Measurements from ENCODE around the gene GZMH.
"Not testable (repeated sequence)": the region's sequence is repeated elsewhere in the genome, so short reads cannot be mapped to it uniquely, and the experiment has no call there.

GZMH gene

GRCh38 chr14:24591004-24591403 lies 18.5 kb downstream of the GZMH start:
- DNase-seq = not testable (repeated sequence)

- DNase-seq = not testable (repeated sequence)
These were observed 25.1 kb downstream of the GZMH start for GRCh38 chr14:24584402-24584801.

- DNase-seq = no peak
These were observed 30.9 kb downstream of the GZMH start for GRCh38 chr14:24578558-24578957.

GRCh38 chr14:24576771-24577170 lies 32.7 kb downstream of the GZMH start:
- DNase-seq = no peak

GRCh38 chr14:24576182-24576581 lies 33.3 kb downstream of the GZMH start, which contains the start of gene CTSG:
Gene CTSG, minus strand, starts transcription at chr14:24576250. Its CDS starts 27 bp downstream, at chr14:24576223.
- DNase-seq = no peak

GRCh38 chr14:24574206-24574774 lies 35.2 kb downstream of the GZMH start:
- DNase-seq = no peak

- DNase-seq = no peak
These were observed 43.2 kb downstream of the GZMH start for GRCh38 chr14:24566318-24566717.

GRCh38 chr14:24565766-24566165 lies 43.7 kb downstream of the GZMH start:
- no peak for DNase-seq

- DNase-seq = no peak
These were observed 46.0 kb downstream of the GZMH start for GRCh38 chr14:24563505-24563904.

- DNase-seq = no peak
These were observed 52.7 kb downstream of the GZMH start for GRCh38 chr14:24556756-24557155.
